Gastroesophageal sphincter (tissue), 4 donors: ENCODE measurements around the gene ANKRD27. TPM values are rescaled to one million over a fixed set of nuclear protein-coding genes. Genes with fewer than 3 reads are reported as not detected.
"Not testable (repeated sequence)": the region's sequence is repeated elsewhere in the genome, so short reads cannot be mapped to it uniquely, and the experiment has no call there.

Source experiments
- ATAC-seq: fragments of 150-250 bp; one replicate; pipeline ENCODE4 v1.9.1; 2016; ENCODE audit warnings: mild to moderate bottlenecking, moderate library complexity
- H3K27ac ChIP-seq, 4 donors: fragments of 200-600 bp; sonication (generic) in 3 of 4; 1 replicate in 3 of 4; 2 replicates in 1 of 4; pipeline ENCODE4 v1.5.1; 2016 to 2019
- H3K27me3 ChIP-seq: fragments of 200-600 bp; sonication (generic); one replicate; pipeline ENCODE4 v1.5.1; 2019
- H3K36me3 ChIP-seq, 2 donors: fragments of 200-600 bp; sonication (generic); one replicate each; pipeline ENCODE4 v1.5.1; 2019; ENCODE audit warnings: control low read depth in 1 of 2
- H3K4me1 ChIP-seq, 3 donors: fragments of 200-600 bp; sonication (generic); 1 replicate in 2 of 3; 2 replicates in 1 of 3; pipeline ENCODE4 v1.5.1; 2016 to 2019; ENCODE audit warnings: control low read depth in 2 of 3
- H3K4me3 ChIP-seq, 2 donors: fragments of 200-600 bp; sonication (generic); one replicate each; pipeline ENCODE4 v1.5.1; 2019; ENCODE audit warnings: mild to moderate bottlenecking in 1 of 2, moderate library complexity in 1 of 2
- H3K9me3 ChIP-seq, 3 donors: fragments of 200-600 bp; sonication (generic); one replicate each; pipeline ENCODE4 v1.5.1; 2017 to 2019; ENCODE audit warnings: control low read depth in 2 of 3
- EP300 ChIP-seq: sonication (generic); formaldehyde crosslinking; IDR thresholded peaks from one replicate; pipeline ENCODE4 v1.6.1; 2017; ENCODE audit warnings: antibody characterized with exemption, mild to moderate bottlenecking
- POLR2A ChIP-seq, 2 donors: fragments of 450-650 bp; IDR thresholded peaks; one replicate each; pipeline ENCODE4 v1.6.1; 2017; ENCODE audit warnings: antibody characterized with exemption in 2 of 2, mild to moderate bottlenecking in 2 of 2, moderate library complexity in 1 of 2
- POLR2AphosphoS5 ChIP-seq: sonication (generic); formaldehyde crosslinking; IDR thresholded peaks from one replicate; pipeline ENCODE4 v1.6.1; 2017; ENCODE audit warnings: antibody characterized with exemption
- WGBS, 2 donors: methylation state at CpG; one replicate each; pipeline ENCODE4 v1.1.5; 2018; ENCODE audit warnings: low coverage in 1 of 2; 5-methylcytosine and 5-hydroxymethylcytosine counted together
- total RNA-seq, 4 donors: library from RNA; depleted of rRNA; stranded (reverse); fragments of >200 nt; gene quantifications; one replicate each; pipeline ENCODE4 v1.1.0, GENCODE V29; 2016
- TF ChIP-seq, protein P1 (sequence below), 4 experiments: fragments of 200-600 bp in 2 of 4; fragments of 450-650 bp in 2 of 4; sonication (generic) in 1 of 4; IDR thresholded peaks; one replicate each; pipeline ENCODE4 v1.5.1; 2017 to 2019; ENCODE audit warnings: antibody characterized with exemption in 4 of 4, mild to moderate bottlenecking in 2 of 4, moderate library complexity in 2 of 4

Gene ANKRD27
- total RNA-seq, 4 donors from 2014 or later, result 43.5 to 63.3 (median 52.6) TPM

GRCh38 chr19:32599258-32599657, 75.7 kb downstream of the ANKRD27 start:
- 87 to 88% methylated on average over 6 of the region's 6 CpGs for WGBS, 2 donors
- Histone ChIP-seq H3K27me3 (no peaks in the 10 kb centered on the region), H3K4me3 (no peak overlapping the region), H3K9me3 (no peaks in the 10 kb centered on the region), H3K4me1 (peaks cover 0 to 6% (median 0%) of the 10 kb centered on the region in 3 donors), H3K27ac (no peak overlapping the region), H3K36me3 (peaks cover 3 to 99% of the 10 kb centered on the region in 2 donors)
- TF ChIP-seq POLR2AphosphoS5, result no peak
- no peak for TF ChIP-seq EP300
- TF ChIP-seq, protein P1, sequence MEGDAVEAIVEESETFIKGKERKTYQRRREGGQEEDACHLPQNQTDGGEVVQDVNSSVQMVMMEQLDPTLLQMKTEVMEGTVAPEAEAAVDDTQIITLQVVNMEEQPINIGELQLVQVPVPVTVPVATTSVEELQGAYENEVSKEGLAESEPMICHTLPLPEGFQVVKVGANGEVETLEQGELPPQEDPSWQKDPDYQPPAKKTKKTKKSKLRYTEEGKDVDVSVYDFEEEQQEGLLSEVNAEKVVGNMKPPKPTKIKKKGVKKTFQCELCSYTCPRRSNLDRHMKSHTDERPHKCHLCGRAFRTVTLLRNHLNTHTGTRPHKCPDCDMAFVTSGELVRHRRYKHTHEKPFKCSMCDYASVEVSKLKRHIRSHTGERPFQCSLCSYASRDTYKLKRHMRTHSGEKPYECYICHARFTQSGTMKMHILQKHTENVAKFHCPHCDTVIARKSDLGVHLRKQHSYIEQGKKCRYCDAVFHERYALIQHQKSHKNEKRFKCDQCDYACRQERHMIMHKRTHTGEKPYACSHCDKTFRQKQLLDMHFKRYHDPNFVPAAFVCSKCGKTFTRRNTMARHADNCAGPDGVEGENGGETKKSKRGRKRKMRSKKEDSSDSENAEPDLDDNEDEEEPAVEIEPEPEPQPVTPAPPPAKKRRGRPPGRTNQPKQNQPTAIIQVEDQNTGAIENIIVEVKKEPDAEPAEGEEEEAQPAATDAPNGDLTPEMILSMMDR (IDR thresholded peaks at IDR 0.05), result no peak
- no peak for TF ChIP-seq POLR2A (IDR thresholded peaks at IDR 0.05)
- no peak for ATAC-seq

GRCh38 chr19:32598022-32598421, 77.0 kb downstream of the ANKRD27 start:
- Histone ChIP-seq H3K27me3 (no peaks in the 10 kb centered on the region), H3K4me3 (no peak overlapping the region), H3K9me3 (no peaks in the 10 kb centered on the region), H3K27ac (no peak overlapping the region), H3K36me3 (peaks cover 3 to 99% of the 10 kb centered on the region in 2 donors), H3K4me1 (peaks cover 0 to 6% (median 0%) of the 10 kb centered on the region in 3 donors)
- 84 to 86% methylated on average over 4 to 11 of the region's 11 CpGs for WGBS, 2 donors
- TF ChIP-seq POLR2AphosphoS5 (no peak), POLR2A (IDR thresholded peaks at IDR 0.05) (no peak), EP300 (no peak)
- TF ChIP-seq, protein P1 (IDR thresholded peaks at IDR 0.05), result no peak
- ATAC-seq, result no peak

DNA sequence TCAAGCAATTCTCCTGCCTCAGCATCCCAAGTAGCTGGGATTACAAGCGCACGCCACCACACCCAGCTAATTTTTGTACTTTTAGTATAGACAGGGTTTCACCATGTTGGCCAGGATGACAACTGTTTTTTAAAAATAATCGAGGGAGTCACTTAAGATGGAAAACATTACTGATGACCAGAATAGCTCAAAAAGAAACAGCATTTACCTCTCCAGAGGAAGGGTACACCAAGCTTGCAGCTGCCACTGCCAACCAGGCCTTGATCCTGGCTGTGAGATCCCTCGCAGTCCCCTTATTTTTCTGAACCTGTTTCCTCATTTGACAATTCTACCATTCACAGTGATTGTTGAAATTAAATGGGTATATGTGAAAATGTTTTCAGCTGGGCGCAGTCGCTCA, 79.5 kb downstream of the ANKRD27 start:
- no peak overlapping the region for H3K27ac ChIP-seq
- 86 to 98% methylated on average over 5 to 6 of the region's 6 CpGs for WGBS, 2 donors
- H3K4me3 ChIP-seq, result no peak overlapping the region
- H3K27me3 ChIP-seq, result no peaks in the 10 kb centered on the region
- H3K9me3 ChIP-seq, result no peaks in the 10 kb centered on the region
- H3K4me1 ChIP-seq, result peaks cover 0 to 6% (median 0%) of the 10 kb centered on the region in 3 donors
- ATAC-seq, result no peak
- peaks cover 3 to 84% of the 10 kb centered on the region in 2 donors for H3K36me3 ChIP-seq
- TF ChIP-seq EP300 (no peak), POLR2A (IDR thresholded peaks at IDR 0.05) (no peak), POLR2AphosphoS5 (no peak)
- TF ChIP-seq, protein P1 (IDR thresholded peaks at IDR 0.05), result no peak

DNA sequence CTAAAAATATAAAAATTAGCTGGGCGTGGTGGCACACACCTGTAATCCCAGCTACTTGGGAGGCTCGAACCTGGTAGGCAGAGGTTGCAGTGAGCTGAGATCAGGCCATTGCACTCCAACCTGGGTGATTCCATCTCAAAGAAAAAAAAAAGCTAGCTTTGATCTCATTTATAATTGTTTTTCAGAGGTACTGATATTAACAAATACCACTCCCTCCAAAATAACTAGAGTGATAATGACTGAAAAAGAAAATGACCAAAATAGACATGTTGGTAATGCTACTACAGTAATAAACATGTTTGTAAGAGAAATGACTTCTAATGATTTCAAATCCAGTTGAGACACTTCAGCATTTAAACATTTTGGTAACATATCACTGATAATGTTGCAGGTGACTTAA, 81.0 kb downstream of the ANKRD27 start:
- Histone ChIP-seq H3K27me3 (no peaks in the 10 kb centered on the region), H3K36me3 (peaks cover 3 to 70% of the 10 kb centered on the region in 2 donors), H3K4me3 (no peak overlapping the region), H3K4me1 (no peaks in the 10 kb centered on the region), H3K9me3 (no peaks in the 10 kb centered on the region), H3K27ac (no peak overlapping the region)
- 93 to 100% methylated on average over 2 of the region's 2 CpGs for WGBS, 2 donors
- TF ChIP-seq EP300 (no peak), POLR2AphosphoS5 (no peak), POLR2A (IDR thresholded peaks at IDR 0.05) (no peak)
- TF ChIP-seq, protein P1 (IDR thresholded peaks at IDR 0.05), result no peak
- no peak for ATAC-seq

DNA sequence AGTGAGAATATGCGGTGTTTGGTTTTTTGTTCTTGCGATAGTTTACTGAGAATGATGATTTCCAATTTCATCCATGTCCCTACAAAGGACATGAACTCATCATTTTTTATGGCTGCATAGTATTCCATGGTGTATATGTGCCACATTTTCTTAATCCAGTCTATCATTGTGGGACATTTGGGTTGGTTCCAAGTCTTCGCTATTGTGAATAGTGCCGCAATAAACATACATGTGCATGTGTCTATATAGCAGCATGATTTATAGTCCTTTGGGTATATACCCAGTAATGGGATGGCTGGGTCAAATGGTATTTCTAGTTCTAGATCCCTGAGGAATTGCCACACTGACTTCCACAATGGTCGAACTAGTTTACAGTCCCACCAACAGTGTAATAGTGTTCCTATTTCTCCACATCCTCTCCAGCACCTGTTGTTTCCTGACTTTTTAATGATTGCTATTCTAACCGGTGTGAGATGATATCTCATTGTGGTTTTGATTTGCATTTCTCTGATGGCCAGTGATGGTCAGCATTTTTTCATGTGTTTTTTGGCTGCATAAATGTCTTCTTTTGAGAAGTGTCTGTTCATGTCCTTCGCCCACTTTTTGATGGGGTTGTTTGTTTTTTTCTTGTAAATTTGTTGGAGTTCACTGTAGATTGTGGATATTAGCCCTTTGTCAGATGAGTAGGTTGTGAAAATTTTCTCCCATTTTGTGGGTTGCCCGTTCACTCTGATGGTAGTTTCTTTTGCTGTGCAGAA, 87.1 kb downstream of the ANKRD27 start:
- not testable (repeated sequence) for H3K27ac ChIP-seq, ATAC-seq, H3K9me3 ChIP-seq, H3K27me3 ChIP-seq, H3K4me3 ChIP-seq
- Histone ChIP-seq H3K36me3 (peaks cover 4 to 58% of the 10 kb centered on the region in 2 donors), H3K4me1 (peaks cover 0 to 18% (median 0%) of the 10 kb centered on the region in 3 donors)
- 92% methylated on average over 2 to 3 of the region's 8 CpGs for WGBS, 2 donors
